GM19240 (cell line): ENCODE data around the gene OR51S1.
"Not testable (repeated sequence)": the region's sequence is repeated elsewhere in the genome, so short reads cannot be mapped to it uniquely, and the experiment has no call there.

Source experiments
- DNase-seq: peaks from one replicate; pipeline ENCODE4 v3.0.0; 2011; ENCODE audit warnings: low spot score; ENCODE audit not compliant: insufficient read length

OR51S1 gene

DNA sequence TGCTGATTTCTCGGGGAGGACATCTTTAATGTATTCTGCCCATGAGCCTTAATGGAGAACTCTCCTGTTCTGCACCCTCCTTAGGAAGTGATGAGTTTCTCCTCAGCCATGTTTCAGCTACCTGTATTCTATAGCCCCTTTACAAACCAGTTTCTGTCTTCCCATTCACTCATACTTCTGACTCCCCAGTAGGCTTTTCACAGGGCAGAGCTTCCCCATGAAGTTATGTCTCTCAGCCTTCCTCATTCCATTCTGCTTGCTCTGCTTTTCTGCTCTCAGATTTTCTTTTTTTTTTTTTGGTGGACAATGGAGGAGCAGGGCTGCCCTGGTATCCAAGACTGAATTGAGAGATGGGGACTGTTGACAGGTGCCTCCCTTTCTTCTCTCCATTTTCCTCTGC, 40.5 kb downstream of the OR51S1 start:
- no peak for DNase-seq

DNA sequence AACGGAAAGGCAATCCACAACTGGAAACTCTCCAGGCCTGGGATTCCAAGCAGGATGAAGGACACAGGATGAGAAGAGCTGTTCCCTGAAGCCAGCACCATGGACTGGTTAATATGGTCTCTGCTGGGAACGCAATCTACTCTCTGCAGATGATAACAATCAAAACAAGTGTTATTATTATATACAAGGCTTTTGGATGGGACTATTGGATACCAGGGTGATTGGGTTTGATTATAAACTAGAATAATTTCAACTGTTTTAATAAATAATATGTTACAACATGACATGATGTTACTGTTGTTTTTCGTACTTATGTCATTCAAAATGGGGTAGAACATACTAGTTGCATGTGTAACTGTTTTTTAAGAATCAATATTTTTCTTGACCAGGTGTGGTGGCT, 44.7 kb downstream of the OR51S1 start, which contains the start of gene OR52R1:
TSS of gene OR52R1 (minus strand) at position 101 of the 400 bp plus-strand sequence. CDS start at position 101, 0 bp downstream.
- no peak for DNase-seq

DNA sequence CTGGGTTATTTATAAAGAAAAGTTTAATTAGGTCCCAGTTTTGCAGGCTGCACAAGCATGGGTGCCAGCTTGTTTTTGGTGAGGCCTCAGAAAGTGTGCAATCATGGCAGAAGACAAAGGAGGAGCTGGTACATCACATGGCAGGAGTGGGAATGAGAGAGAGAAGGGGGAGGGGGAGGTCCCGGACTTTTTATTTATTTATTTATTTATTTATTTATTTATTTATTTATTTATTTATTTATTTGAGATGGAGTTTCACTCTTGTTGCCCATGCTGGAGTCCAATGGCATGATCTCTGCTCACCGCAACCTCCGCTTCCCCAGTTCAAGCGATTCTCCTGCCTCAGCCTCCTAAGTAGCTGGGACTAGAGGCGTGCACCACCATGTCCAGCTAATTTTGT, 47.7 kb downstream of the OR51S1 start:
- not testable (repeated sequence) for DNase-seq

DNA sequence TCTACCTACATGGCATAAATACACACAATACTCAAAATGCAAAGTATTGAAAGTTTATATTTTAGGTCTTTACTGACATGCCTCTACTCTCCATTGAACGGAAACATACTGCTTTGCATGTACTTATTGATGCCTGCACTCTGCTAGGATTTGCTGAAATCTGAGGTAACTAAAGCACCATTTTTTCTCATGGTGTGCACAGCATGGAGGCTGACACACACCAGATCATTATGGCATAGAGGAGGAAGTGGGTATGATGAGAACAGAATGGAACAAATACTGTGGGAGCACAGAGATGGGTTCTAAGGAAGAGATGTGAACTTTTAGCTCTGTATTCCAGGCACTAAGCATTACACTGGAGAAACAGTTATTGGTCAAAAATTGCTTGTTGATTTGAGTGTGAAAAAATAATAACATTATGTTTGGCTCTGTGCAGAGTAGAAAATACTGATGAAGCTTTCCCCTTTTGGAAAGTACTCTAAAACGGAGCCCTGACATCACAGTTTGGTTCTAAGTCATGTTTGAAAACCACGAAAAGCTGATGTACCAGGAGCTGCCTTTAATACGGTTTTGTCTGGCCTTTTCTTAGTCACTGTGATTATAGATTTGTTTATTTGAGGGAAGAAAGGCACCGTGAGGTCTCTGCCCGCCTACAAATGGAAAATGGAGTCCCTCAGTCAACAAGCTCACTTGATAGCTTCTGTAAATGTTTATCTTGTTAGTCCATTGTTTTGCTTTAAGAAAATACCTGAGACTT, 50.4 kb downstream of the OR51S1 start:
- DNase-seq = no peak
